ENCODE measurements around the gene SOCS7.

SOCS7 gene

GRCh38 chr17:38358586-38359513, 7.2 kb downstream of the SOCS7 start:
- no peak for DNase-seq (ENCODE audit: low read depth in 2 of 3, low spot score in 2 of 3)

GRCh38 chr17:38361694-38362465, 10.2 kb downstream of the SOCS7 start:
- DNase-seq (ENCODE audit: low read depth in 2 of 3, low spot score in 2 of 3), result no peak

- no peak for DNase-seq (ENCODE audit: low read depth in 2 of 3, low spot score in 2 of 3)
These were observed 11.4 kb downstream of the SOCS7 start for GRCh38 chr17:38363016-38363415.

GRCh38 chr17:38364741-38365140, 13.1 kb downstream of the SOCS7 start:
- DNase-seq (ENCODE audit: low read depth in 2 of 3, low spot score in 2 of 3), result no peak

- DNase-seq (ENCODE audit: low read depth in 2 of 3, low spot score in 2 of 3), result no peak
These were observed 17.7 kb downstream of the SOCS7 start for GRCh38 chr17:38369124-38369886.

GRCh38 chr17:38379448-38379847, 27.8 kb downstream of the SOCS7 start:
- no peak for DNase-seq (ENCODE audit: low read depth in 2 of 3, low spot score in 2 of 3)

- DNase-seq (ENCODE audit: low read depth in 2 of 3, low spot score in 2 of 3), result no peak
These were observed 43.4 kb downstream of the SOCS7 start for GRCh38 chr17:38395090-38395489.

- no peak for DNase-seq (ENCODE audit: low read depth in 2 of 3, low spot score in 2 of 3)
These were observed 45.6 kb downstream of the SOCS7 start for GRCh38 chr17:38397227-38397626.

- no peak for DNase-seq (ENCODE audit: low read depth in 2 of 3, low spot score in 2 of 3)
These were observed 48.6 kb downstream of the SOCS7 start for GRCh38 chr17:38400286-38400685.

GRCh38 chr17:38401459-38401858, 49.8 kb downstream of the SOCS7 start:
- no peak for DNase-seq (ENCODE audit: low read depth in 2 of 3, low spot score in 2 of 3)

GRCh38 chr17:38402897-38403296, 51.3 kb downstream of the SOCS7 start:
- no peak for DNase-seq (ENCODE audit: low read depth in 2 of 3, low spot score in 2 of 3)

- DNase-seq (ENCODE audit: low read depth in 2 of 3, low spot score in 2 of 3), result no peak
These were observed 51.8 kb downstream of the SOCS7 start for GRCh38 chr17:38403491-38403890.

- no peak for DNase-seq (ENCODE audit: low read depth in 2 of 3, low spot score in 2 of 3)
These were observed 52.7 kb downstream of the SOCS7 start for GRCh38 chr17:38404174-38404943.

GRCh38 chr17:38405654-38406053, 54.0 kb downstream of the SOCS7 start:
- DNase-seq (ENCODE audit: low read depth in 2 of 3, low spot score in 2 of 3), result no peak

- no peak for DNase-seq (ENCODE audit: low read depth in 2 of 3, low spot score in 2 of 3)
These were observed 58.6 kb downstream of the SOCS7 start for GRCh38 chr17:38410201-38410600.

- no peak for DNase-seq (ENCODE audit: low read depth in 2 of 3, low spot score in 2 of 3)
These were observed 63.9 kb downstream of the SOCS7 start for GRCh38 chr17:38415250-38416194.

GRCh38 chr17:38416840-38417209, 65.2 kb downstream of the SOCS7 start:
- no peak for DNase-seq (ENCODE audit: low read depth in 2 of 3, low spot score in 2 of 3)

- no peak for DNase-seq (ENCODE audit: low read depth in 2 of 3, low spot score in 2 of 3)
These were observed 65.7 kb downstream of the SOCS7 start for GRCh38 chr17:38417210-38417951.
